ENCODE measurements around the gene ACAT2.
A peak's percentile ranks its signal among the peaks of the same experiment; 100 is the strongest.
"Not testable (repeated sequence)": the region's sequence is repeated elsewhere in the genome, so short reads cannot be mapped to it uniquely, and the experiment has no call there.

Gene ACAT2

GRCh38 chr6:159772196-159772595 lies 10.4 kb downstream of the ACAT2 start:
- no peak for DNase-seq (ENCODE audit: low spot score)

GRCh38 chr6:159777240-159777904 lies 15.5 kb downstream of the ACAT2 start:
- no peak for DNase-seq (ENCODE audit: low spot score)

- DNase-seq (ENCODE audit: low spot score): no peak
Observed at GRCh38 chr6:159778131-159778530, 16.3 kb downstream of the ACAT2 start.

- no peak for DNase-seq (ENCODE audit: low spot score)
Observed at GRCh38 chr6:159778542-159779103, 16.8 kb downstream of the ACAT2 start.

GRCh38 chr6:159788276-159788675 lies 26.4 kb downstream of the ACAT2 start:
- no peak for DNase-seq (ENCODE audit: low spot score)

GRCh38 chr6:159788753-159789376 lies 27.0 kb downstream of the ACAT2 start:
- DNase-seq (ENCODE audit: low spot score): peak; percentile 22

GRCh38 chr6:159789377-159790148 lies 27.7 kb downstream of the ACAT2 start, which contains the start of gene TCP1:
TCP1 (minus strand) TSS chr6:159789602; CDS start chr6:159789468, 134 bp downstream.
- peak; percentile 98 for DNase-seq (ENCODE audit: low spot score)

GRCh38 chr6:159790149-159790955 lies 28.5 kb downstream of the ACAT2 start, which contains the start of gene MRPL18:
MRPL18 (plus strand) TSS chr6:159790467; CDS start chr6:159790588, 121 bp downstream.
- DNase-seq (ENCODE audit: low spot score): peak; percentile 95

- DNase-seq (ENCODE audit: low spot score): peak; percentile 11
Observed at GRCh38 chr6:159790956-159791598, 29.2 kb downstream of the ACAT2 start.

GRCh38 chr6:159794976-159795375 lies 33.1 kb downstream of the ACAT2 start:
- not testable (repeated sequence) for DNase-seq (ENCODE audit: low spot score)

- DNase-seq (ENCODE audit: low spot score): no peak
Observed at GRCh38 chr6:159797554-159797953, 35.7 kb downstream of the ACAT2 start.

GRCh38 chr6:159800141-159800865 lies 38.5 kb downstream of the ACAT2 start, which contains the start of gene PNLDC1:
PNLDC1 (plus strand) TSS chr6:159800276; CDS start chr6:159800308, 32 bp downstream.
- no peak for DNase-seq (ENCODE audit: low spot score)

GRCh38 chr6:159801935-159802334 lies 40.1 kb downstream of the ACAT2 start:
- DNase-seq (ENCODE audit: low spot score): no peak

GRCh38 chr6:159804504-159804903 lies 42.7 kb downstream of the ACAT2 start:
- no peak for DNase-seq (ENCODE audit: low spot score)

- no peak for DNase-seq (ENCODE audit: low spot score)
Observed at GRCh38 chr6:159805440-159806020, 43.7 kb downstream of the ACAT2 start.

GRCh38 chr6:159806021-159806458 lies 44.2 kb downstream of the ACAT2 start:
- no peak for DNase-seq (ENCODE audit: low spot score)

- no peak for DNase-seq (ENCODE audit: low spot score)
Observed at GRCh38 chr6:159807150-159807858, 45.5 kb downstream of the ACAT2 start.

- no peak for DNase-seq (ENCODE audit: low spot score)
Observed at GRCh38 chr6:159808647-159809046, 46.8 kb downstream of the ACAT2 start.

- no peak for DNase-seq (ENCODE audit: low spot score)
Observed at GRCh38 chr6:159809149-159809548, 47.3 kb downstream of the ACAT2 start.

Data from SW480 (cell line).